Hepatocyte (in vitro differentiated cells): Measurements from ENCODE around the gene KLHL30.
"Not testable (repeated sequence)": the region's sequence is repeated elsewhere in the genome, so short reads cannot be mapped to it uniquely, and the experiment has no call there.

Experiments used
- EZH2 ChIP-seq: fragments of 200-600 bp; sonication (generic); IDR thresholded peaks from 2 replicates; pipeline ENCODE4 v1.6.1; 2016; ENCODE audit warnings: antibody characterized with exemption, mild to moderate bottlenecking, borderline replicate concordance
- EZH2phosphoT487 ChIP-seq: fragments of 200-600 bp; sonication (generic); IDR thresholded peaks from one replicate; pipeline ENCODE4 v1.6.1; 2018; ENCODE audit warnings: antibody characterized with exemption, mild to moderate bottlenecking, low read depth, moderate library complexity; ENCODE audit not compliant: unreplicated experiment, severe bottlenecking
- TF ChIP-seq, protein P1 (sequence below): fragments of 200-600 bp; sonication (generic); IDR thresholded peaks from 2 replicates; pipeline ENCODE4 v1.5.1; 2016; ENCODE audit warnings: antibody characterized with exemption, mild to moderate bottlenecking; ENCODE audit not compliant: poor library complexity

DNA sequence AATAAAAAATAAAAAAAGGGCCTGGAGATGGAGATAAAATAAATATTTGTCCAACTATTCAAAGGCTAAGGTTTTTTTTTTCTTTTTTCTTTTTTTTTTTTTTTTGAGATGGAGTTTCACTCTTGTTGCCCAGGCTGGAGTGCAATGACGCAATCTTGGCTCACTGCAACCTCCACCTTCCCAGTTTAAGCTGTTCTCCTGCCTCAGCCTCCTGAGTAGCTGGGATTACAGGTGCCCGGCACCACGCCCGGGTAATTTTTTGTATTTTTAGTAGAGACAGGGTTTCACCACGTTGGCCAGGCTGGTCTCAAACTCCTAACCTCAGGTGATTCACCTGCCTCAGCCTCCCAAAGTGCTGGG, 32.6 kb downstream of the KLHL30 start:
- TF ChIP-seq, protein P1, sequence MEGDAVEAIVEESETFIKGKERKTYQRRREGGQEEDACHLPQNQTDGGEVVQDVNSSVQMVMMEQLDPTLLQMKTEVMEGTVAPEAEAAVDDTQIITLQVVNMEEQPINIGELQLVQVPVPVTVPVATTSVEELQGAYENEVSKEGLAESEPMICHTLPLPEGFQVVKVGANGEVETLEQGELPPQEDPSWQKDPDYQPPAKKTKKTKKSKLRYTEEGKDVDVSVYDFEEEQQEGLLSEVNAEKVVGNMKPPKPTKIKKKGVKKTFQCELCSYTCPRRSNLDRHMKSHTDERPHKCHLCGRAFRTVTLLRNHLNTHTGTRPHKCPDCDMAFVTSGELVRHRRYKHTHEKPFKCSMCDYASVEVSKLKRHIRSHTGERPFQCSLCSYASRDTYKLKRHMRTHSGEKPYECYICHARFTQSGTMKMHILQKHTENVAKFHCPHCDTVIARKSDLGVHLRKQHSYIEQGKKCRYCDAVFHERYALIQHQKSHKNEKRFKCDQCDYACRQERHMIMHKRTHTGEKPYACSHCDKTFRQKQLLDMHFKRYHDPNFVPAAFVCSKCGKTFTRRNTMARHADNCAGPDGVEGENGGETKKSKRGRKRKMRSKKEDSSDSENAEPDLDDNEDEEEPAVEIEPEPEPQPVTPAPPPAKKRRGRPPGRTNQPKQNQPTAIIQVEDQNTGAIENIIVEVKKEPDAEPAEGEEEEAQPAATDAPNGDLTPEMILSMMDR, result not testable (repeated sequence)
- TF ChIP-seq EZH2, EZH2phosphoT487: not testable (repeated sequence)
